SIG-M5 treated with dmso at 0.1 percent for 504 hours (cell line): ENCODE measurements around the gene CHN1.

Experiments used
- DNase-seq: peaks from one replicate; lab custom pipeline; 2025; ENCODE audit not compliant: unreplicated experiment; lab: John Stamatoyannopoulos, UW

The CHN1 gene

DNA sequence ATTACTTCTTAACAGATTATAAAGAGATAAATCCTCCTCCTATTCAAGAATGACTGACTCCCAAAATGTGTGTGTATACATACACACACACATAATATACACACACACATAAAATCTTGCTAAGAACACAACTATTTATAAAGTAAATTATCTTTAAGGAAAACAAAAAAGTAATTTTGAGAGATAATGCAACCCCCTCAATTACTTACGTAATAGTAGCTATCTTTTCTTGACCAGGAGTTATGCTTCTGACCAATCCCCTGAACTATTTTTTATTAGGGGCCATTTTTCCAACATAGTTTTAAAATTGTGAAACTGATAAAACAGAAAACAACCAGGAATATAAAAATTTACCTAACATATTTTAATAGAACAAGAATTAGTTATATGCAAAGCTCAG is 127.9 kb downstream of the CHN1 start:
- DNase-seq = no peak

DNA sequence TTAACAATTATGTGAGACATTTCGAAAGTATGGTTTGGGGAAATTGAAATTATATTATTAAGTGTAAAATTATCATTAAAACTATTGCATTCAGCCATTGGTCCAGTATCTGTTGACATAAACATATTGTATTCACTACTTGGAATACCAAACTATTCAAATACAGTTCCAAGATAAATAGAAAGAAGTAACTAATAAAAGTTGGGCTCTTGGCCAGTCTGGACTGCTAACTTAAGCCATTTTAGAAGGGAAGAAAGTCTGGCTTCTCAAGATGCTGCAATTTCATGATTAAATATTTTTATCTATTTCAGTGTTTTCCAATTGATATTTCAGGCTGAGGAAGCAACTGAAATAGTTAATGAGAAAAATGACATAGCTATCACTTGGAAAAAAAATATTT is 131.1 kb downstream of the CHN1 start:
- no peak for DNase-seq

DNA sequence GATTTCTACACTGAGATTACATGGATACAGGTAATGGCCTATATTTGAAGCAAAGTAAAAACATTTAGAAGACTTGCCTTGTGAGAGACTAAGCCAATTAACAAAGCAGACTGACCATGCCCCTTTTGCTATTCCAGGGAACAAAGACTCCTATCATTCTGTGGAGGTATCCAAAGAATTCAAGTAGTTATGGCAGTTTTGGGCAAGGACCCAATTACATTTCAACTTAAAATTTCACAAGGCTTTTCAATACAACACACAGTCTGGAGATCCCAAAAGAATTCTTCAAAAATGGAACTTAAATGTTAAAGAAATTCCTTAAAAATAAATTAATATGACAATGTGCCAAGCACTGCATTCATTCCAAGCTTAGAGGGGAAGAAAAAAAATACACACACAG is 131.7 kb downstream of the CHN1 start:
- no peak for DNase-seq

DNA sequence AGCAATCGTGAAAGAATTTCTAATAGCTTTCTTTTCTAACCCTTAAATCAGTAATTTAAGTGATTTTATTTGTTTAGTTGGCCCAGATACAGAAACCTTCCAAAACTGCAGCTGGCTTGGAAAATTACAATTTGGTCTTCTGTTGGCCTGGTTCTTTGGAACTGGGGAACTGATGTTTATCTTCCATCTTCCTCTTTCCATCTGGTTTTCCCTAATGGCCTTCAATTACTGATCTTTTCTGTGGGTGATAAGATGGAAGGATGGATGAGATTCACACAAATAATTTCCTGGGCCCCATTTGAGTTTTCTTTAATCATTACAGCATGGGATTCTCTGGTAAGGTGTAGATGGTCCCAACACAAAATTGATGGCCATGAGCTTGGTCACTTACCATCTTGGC is 134.4 kb downstream of the CHN1 start:
- DNase-seq = no peak

DNA sequence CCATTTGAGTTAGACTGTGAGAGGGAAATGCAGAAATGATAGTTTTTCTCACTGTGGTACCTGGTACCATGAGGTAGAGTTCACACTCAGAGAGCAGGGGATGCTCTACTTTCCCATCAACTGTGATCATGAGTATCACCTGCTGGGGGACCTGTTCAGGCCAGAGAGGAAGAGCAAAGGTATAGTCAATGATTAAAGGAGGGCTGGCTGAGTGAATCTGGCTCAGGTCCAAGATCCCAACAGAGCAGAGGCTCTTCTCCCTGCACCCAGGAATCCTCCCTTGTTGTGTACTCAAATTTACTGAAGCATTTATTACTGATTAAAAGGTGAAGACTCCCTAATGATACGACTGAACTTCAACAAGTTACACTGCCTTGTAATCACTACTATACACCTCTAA is 136.3 kb downstream of the CHN1 start:
- no peak for DNase-seq

DNA sequence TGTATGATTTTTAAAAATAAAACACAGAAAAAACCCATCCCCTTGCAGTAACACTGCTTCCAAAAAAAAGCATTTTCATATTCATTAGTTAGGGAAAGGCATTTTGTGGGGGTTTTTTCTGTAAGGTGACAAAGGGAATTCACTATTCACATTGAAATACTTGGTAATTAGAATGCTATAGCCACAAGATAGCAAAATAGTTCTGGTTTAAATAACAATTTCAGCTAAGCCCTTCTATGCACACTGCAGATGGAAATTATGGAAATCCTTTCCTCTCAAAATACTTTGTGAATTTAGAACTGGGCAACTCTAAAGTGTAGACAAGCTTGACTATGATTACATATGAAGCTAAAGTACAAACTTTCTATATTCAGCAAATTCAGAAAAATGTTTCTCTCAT is 138.8 kb downstream of the CHN1 start:
- DNase-seq = no peak

DNA sequence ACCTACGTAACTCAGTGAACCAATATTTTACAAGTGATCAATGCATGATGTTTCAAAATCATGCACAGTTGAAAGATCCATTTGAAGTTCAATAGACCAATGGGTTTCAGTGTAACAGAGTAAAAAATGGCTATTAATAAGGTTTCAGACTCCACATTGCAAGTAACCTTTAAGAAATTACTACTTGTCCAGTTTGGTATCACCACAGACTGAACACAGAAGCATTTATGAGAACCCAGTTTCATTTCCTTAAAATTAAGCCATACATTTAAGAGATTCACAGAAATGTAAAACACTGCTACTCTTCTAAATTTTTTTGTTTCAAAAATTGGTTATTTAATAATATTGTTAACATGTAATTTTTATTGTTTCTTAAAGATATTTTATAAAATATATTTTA is 142.0 kb downstream of the CHN1 start:
- DNase-seq = no peak

DNA sequence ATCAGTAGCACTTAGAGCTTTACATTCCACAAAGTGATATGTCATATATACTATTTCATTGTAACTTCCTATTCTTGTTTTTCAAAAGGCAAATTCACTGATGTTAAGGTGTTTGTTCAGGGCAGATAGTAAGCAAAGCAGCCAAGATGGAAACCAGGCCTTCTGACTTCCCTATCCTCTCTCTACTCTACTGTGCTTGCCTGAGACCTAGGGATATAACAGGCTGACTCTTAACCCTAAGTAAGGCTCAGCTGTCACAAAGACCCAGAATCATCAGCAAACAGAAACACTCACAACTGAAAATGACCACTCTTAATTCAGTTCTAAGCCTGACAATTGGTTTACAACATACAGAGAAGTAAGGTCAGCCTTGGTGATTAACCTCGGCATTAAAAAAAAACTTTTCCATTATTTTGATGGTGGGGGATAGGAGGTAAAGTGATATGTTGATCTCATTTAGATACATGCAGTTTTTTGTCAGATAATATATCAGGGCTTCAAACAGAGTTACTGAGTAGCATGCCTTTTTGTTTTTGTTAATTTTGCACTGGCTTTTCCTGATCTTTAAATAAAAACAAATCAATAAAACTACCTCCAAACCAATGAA is 145.5 kb downstream of the CHN1 start:
- DNase-seq = no peak

DNA sequence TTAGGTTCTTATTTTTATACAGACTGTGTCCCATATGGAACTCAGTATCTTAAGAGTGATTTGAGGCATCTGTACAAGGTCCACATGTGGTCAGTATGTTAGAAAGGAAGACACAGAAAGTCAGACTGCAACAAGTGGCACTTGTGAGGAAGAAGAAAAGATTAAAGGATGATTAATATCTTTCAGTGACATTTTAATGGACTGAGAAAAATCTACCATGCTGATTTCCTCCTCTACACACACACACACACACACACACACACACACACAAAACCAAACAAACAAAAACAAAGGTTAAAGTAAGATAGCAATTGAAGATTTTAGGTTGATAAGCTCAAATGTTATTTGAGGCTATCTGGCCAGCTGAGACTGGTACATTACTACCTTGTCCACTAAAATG is 146.4 kb downstream of the CHN1 start:
- no peak for DNase-seq

DNA sequence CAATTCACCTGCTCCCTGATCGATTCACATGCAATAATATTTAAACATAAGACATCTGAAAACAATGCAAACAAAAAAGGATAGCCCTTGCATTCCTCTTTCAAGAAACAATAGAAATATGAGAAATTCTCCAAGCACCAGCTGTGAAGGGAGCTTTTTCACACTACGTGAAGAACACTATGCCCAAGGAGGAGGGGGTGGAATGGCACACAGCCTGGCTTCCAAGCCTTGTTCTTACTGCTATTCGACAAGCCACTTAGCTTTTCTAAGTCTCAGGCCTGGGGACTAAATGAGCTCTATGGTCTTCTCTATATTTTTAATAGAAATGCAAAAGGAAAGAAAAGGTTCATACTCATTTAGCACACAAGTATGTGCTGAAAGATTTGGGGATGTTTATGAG is 148.7 kb downstream of the CHN1 start:
- no peak for DNase-seq

DNA sequence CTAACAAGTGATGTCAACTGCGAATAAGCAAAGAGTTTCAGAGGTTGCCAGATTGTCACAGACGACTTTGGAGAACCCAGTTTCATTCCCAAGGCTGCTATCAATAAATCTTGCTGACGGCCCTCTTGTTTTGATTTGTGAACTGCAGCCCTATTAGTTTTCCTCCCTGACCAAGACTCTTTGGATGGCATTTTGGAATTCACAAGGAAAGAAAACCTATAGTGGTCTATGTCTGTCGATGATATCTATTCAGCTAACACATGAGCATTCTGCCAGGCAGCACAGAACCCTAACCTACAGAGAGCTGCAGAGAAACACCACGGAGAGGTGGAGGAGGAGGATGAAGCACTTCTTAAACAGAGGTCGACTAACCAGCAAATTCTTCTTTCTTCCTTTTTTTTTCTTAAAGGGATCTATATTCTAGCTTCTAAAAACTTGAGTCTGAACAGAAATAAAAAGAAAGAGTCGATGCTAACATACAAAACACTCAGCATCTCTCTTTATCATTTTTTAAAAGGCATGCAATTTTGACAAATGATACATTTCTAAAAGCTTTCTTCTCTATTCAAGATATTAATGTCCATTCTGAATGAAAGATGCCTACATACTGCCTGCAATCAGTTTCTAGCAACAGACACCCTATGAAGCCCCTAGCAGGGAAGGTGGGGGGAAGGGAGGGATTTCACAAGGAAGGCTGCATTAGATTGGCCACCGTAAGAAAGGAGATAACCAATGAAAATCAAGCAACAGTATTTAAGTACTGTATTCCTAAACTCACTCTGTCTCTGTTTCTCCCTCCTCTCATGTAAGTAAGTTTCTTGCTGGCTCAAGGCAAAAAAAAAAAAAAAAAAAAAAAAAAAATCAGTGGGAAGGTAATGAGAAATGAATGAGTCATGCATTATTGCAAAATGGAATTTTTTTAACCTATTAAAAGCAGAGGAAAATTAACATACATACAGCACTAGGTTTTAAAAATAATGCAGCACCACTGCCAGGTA is 157.9 kb downstream of the CHN1 start:
- no peak for DNase-seq

DNA sequence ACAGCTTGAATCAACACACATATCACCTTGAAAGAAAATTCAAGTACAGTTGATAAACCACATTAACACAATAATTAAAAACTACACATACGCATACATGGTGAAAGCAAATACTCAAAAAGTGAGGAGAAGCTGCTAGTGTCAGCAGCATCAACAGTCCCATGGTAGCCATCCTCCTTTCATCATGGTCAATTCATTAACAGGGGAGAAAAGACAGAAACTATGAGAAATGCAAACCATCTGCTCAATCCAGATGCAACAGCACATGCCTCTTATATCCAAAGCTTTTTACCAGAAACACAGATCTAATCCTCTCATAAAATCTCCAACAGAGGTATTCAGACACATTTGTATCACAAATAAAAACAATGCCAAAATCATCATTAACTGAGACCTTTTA is 159.0 kb downstream of the CHN1 start:
- DNase-seq = no peak

DNA sequence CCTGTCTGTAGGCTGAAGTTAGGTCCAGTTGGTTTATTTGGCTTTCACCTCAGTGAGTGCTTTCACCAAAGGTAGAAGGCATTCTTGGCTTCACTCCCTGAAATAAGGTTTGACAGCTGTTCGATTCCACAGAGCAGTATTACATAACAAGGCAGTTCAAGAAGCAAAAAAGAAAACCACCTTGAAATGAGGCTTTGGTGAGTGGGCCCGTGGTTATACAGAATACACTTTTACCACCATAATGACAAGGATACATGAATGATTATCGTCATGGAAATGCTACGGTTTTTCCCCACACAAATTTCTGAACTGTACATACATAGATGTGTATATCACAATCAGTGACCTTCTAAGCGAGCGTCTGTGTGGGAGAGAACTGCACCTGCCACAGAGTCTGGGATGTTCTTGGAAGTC is 160.9 kb downstream of the CHN1 start:
- no peak for DNase-seq

DNA sequence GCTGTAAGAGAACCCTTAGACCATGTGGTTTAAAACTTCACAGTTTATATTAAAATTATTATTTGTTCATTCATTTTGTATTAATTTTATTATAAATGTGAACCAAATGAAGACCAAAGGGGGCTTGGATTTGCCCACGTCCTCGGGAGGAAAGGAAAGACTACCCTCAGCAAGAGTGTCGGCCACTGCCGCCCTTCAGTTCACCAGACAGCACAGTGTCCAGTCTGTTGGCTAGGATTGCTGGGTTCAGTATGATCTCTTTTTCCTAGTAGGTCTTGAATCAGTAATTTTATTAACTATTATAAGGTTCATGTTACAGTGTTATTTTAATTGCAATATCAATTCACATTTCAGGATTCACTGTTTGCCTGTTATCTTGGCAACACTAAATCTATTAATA is 162.7 kb downstream of the CHN1 start:
- no peak for DNase-seq

DNA sequence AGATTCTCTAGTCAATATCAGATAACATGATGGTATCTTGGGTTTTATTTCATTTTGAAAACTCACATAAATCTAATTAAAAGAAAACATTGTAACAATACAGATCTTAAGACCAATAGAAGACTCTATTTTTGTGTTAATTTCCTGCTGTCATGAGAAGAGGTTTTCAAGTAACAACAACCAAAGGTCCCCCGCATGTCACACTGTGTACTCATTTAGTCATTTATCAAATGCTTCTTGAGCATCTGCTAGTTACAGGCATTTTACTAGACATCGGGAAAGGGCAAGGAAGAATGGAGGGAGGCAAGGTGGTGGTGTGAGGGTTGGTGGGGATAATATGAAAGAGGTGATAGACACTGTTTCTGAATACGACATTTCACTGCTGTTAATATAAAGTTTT is 163.2 kb downstream of the CHN1 start:
- no peak for DNase-seq

DNA sequence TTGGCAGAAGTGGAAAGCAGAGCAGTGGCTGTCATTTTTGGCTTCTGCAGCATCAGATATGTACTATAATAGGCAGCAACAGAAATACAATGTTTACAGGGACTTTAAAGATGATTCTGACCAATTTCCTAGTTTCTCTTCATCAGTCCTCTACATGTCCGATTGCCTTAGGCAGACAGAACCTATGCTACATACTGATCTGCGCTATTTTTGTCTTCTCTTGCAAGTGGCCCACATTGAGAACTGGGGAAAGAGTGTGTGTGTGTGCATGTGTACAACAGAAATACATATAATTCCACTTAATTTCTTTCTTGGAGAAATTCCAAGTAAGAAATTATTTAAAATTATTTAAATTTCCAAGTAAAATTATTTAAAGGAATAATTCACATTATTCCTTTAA is 163.8 kb downstream of the CHN1 start:
- no peak for DNase-seq

DNA sequence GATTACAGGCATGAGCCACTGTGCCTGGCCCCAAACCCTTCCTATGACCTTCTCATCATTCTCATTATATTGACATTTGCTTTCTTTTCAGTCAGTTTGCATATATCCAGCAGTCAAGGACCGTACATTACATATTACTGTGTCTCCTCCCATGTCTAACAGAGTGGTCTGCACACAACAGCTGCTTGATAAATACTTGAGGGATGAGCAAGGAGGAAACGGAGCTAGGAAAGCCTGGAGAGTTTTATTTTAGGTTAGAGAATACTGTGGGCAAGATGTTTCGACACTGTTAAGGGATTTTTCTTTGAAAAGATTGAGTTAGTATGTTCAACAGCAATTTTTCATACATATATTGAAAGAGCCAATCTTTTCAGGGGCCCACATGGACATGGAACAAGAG is 164.7 kb downstream of the CHN1 start:
- DNase-seq = no peak

DNA sequence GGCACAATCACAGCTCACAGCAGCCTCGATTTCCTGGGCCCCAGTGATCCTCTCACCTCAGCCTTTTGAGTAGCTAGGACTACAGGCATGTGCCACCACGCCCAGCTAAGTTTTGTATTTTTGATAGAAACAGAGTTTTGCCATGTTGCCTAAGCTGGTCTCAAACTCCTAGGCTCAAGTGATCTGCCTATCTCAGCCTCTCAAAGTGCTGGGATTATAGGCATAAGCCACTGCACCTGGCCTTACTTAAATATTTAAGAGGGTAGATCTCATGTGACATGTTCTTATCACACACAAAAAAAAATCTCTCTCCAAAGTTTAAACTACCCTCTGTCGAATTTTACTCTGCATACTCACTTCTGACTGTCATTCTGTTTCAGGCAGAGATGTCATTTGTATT is 165.5 kb downstream of the CHN1 start:
- no peak for DNase-seq

DNA sequence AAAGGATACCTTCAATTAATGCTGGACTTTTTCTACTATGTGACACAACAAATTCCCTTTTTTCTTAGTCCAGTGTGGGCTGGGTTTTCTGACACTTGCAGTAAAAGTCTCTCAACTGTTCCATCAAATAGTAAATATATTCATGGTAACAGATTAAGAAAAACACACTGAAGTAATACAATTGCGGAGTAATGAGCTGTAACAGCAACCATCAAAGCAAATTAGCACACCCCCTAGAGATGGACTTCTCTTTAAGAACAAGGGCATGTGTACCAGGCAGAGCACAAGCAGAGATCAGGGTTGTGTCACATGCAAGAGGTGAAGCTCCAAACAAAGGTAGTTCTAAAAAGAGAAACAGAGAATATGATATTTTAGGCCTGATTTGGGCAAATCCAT is 168.2 kb downstream of the CHN1 start:
- no peak for DNase-seq

DNA sequence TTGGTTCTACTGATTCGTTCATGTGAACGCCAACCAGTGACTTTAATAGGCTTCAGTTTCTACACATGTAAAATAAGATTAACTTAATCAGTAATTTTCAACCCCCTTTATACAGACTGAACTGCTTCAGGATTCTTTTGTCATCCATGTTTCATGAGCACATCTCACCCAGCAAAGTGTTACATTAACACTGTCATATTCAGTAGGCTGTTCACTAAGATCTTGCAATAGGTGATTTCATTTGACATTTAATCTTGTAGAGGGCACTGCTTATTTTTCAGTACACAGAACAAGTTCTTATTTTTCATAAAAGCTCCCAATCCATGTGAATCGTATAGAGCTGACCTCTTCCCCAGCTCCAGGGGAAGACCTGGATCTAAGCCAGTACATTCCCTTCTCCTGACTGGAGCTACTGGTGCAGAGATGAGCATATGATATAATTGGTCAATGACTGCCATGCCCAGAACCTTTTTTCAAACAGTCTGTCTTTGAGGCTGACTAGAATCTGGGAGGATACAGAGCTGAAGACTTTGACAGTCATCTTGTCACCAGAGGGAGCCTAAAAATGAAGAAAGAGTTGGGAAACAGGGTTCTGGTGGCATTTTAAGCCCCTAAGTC is 168.7 kb downstream of the CHN1 start:
- DNase-seq = no peak

DNA sequence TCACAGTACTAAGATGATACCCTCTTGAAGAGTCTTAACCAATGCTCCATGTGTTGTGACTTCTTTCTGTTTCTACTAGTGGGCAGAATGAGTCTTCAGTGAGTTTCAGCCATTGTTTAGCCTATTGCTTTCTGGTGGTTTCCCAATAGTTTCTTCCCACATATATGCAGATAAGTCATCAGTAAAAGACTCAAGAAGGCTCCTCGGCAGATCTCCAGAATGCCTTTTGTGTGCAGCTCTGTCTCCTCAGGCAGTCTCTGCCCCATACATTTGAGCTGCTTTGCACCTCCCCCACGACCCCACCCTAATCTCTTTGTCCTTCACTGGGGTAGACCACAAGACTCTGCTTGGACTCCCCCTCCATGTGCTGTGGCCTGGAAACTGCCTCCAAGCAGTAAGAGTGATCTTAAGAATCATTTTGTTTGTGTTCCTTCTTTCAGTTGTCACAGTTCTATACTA is 169.4 kb downstream of the CHN1 start:
- no peak for DNase-seq

DNA sequence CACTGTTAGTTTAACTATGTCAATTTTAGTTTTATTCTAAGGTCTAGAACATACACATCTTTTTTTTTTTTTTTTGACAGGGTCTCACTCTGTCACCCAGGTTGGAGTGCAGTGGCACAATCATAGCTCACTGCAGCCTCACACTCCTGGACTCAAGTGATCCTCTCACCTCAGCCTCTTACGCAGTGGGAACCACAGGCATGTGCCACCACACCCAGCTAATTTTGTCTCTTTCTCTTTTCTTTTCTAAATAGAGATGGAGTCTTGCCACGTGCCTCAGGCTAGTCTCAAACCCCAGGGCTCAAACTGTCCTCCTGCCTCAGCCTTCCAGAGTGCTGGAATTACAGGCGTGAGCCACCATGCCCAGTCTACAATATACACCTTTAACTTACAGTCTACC is 171.4 kb downstream of the CHN1 start:
- DNase-seq = no peak
